H1 (cell line): ENCODE results near the gene UCHL5. TPM values are rescaled to one million over a fixed set of nuclear protein-coding genes. Genes with fewer than 3 reads are reported as not detected.

Experiments used
- CTCF ChIA-PET: fragments of 300-600 bp; sonication (Branson Sonifier 250); formaldehyde crosslinking; loops from one replicate; lab custom pipeline; 2021; ENCODE audit not compliant: partially characterized antibody; lab: Charles Lee
- POLR2A ChIA-PET: fragments of 300-600 bp; sonication (Branson Sonifier 250); formaldehyde crosslinking; loops from one replicate; lab custom pipeline; 2021; ENCODE audit warnings: inconsistent platforms; ENCODE audit not compliant: partially characterized antibody; lab: Charles Lee
- DNase-seq, 2 experiments: peaks; one replicate each; pipeline versions ENCODE4 v3.0.0 to v3.0.0-alpha.2; 2010 to 2022; ENCODE audit warnings: low spot score in 2 of 2, low read depth in 1 of 2, mixed read lengths in 1 of 2
- FAIRE-seq: peaks from 2 replicates; lab custom pipeline; 2011; peaks lifted over from hg19 to GRCh38; lab: Jason Lieb, UNC
- H2AFZ ChIP-seq: 2 replicates; pipeline ENCODE4 v1.8.1; 2012; ENCODE audit warnings: low read length, inconsistent platforms
- H2AK5ac ChIP-seq: 2 replicates; pipeline ENCODE4 v1.6.1; 2013; ENCODE audit warnings: low read depth, low read length
- H2BK120ac ChIP-seq: replicated peaks from 2 replicates; pipeline ENCODE3; 2013; ENCODE audit warnings: low read depth, low read length, inconsistent platforms
- H2BK12ac ChIP-seq: 2 replicates; pipeline ENCODE4 v1.6.1; 2013; ENCODE audit warnings: low read depth, low read length
- H2BK15ac ChIP-seq: 2 replicates; pipeline ENCODE4 v1.6.1; 2013; ENCODE audit warnings: low read length
- H2BK20ac ChIP-seq: 2 replicates; pipeline ENCODE4 v1.6.1; 2013; ENCODE audit warnings: low read length
- H2BK5ac ChIP-seq: 2 replicates; pipeline ENCODE4 v1.6.1; 2013; ENCODE audit warnings: low read depth, low read length
- H3K14ac ChIP-seq: 2 replicates; pipeline ENCODE4 v1.6.1; 2013; ENCODE audit warnings: inconsistent platforms; ENCODE audit not compliant: insufficient read length
- H3K18ac ChIP-seq: 2 replicates; pipeline ENCODE4 v1.6.1; 2013; ENCODE audit warnings: low read length; ENCODE audit errors: extremely low read depth
- H3K23ac ChIP-seq: 2 replicates; pipeline ENCODE4 v1.6.1; 2013; ENCODE audit warnings: inconsistent platforms; ENCODE audit not compliant: insufficient read length
- H3K23me2 ChIP-seq: 2 replicates; pipeline ENCODE4 v1.6.1; 2013; ENCODE audit warnings: low read depth, low read length
- H3K27ac ChIP-seq: 2 replicates; pipeline ENCODE4 v1.6.1; 2011; ENCODE audit warnings: low read depth, low read length, inconsistent platforms
- H3K27me3 ChIP-seq, 4 experiments: replicated peaks in 1 of 4; 1 replicate in 1 of 4; 2 replicates in 3 of 4; pipeline versions ENCODE4 v1.6.1 to v1.8.1; 2011 to 2013; ENCODE audit warnings: low read length in 3 of 4, mild to moderate bottlenecking in 3 of 4, inconsistent platforms in 2 of 4, mixed read lengths in 2 of 4, moderate library complexity in 1 of 4; ENCODE audit not compliant: control insufficient read depth in 3 of 4, insufficient read depth in 3 of 4; ENCODE audit errors: extremely low read depth in 1 of 4
- H3K36me3 ChIP-seq, 4 experiments: 2 replicates each; pipeline versions ENCODE4 v1.6.1 to v1.8.1; 2011 to 2013; ENCODE audit warnings: mild to moderate bottlenecking in 4 of 4, low read length in 3 of 4, moderate library complexity in 2 of 4, control low read depth in 1 of 4, inconsistent platforms in 1 of 4; ENCODE audit not compliant: insufficient read depth in 4 of 4, control insufficient read depth in 2 of 4
- H3K4ac ChIP-seq: replicated peaks from 2 replicates; pipeline ENCODE3; 2013; ENCODE audit warnings: low read length, low read depth, mixed read lengths, inconsistent platforms; ENCODE audit not compliant: insufficient read length
- H3K4me1 ChIP-seq, 4 experiments: replicated peaks in 1 of 4; 1 replicate in 1 of 4; 2 replicates in 3 of 4; pipeline versions ENCODE4 v1.6.1 to v1.8.1; 2011 to 2013; ENCODE audit warnings: low read length in 3 of 4, inconsistent platforms in 2 of 4, mixed read lengths in 1 of 4; ENCODE audit not compliant: insufficient read depth in 4 of 4, control insufficient read depth in 3 of 4
- H3K4me2 ChIP-seq, 2 experiments: 2 replicates each; pipeline versions ENCODE4 v1.6.1 to v1.8.1; 2011 to 2013; ENCODE audit warnings: low read depth in 2 of 2, low read length in 2 of 2, control low read depth in 1 of 2, inconsistent platforms in 1 of 2, mild to moderate bottlenecking in 1 of 2; ENCODE audit not compliant: insufficient read depth in 1 of 2
- H3K4me3 ChIP-seq, 4 experiments: fragments of 200-600, 300-600 bp in 1 of 4; sonication (generic), shearing (Covaris generic), sonication (Bioruptor Twin) in 1 of 4; 2 replicates each; pipeline versions ENCODE4 v1.5.1 to v1.8.1; 2011 to 2016; ENCODE audit warnings: low read length in 4 of 4, low read depth in 3 of 4, control low read depth in 2 of 4, inconsistent platforms in 2 of 4, mild to moderate bottlenecking in 2 of 4, mixed read lengths in 1 of 4, moderate library complexity in 1 of 4; ENCODE audit not compliant: insufficient read depth in 2 of 4; ENCODE audit errors: extremely low read depth in 1 of 4
- H3K56ac ChIP-seq: replicated peaks from 2 replicates; pipeline ENCODE3; 2013; ENCODE audit warnings: low read depth, mild to moderate bottlenecking, mixed read lengths, low read length, inconsistent platforms; ENCODE audit not compliant: insufficient read length
- H3K79me1 ChIP-seq: 2 replicates; pipeline ENCODE4 v1.6.1; 2013; ENCODE audit warnings: low read depth, low read length, control low read depth
- H3K79me2 ChIP-seq, 2 experiments: 2 replicates each; pipeline versions ENCODE4 v1.6.1 to v1.8.1; 2012 to 2013; ENCODE audit warnings: low read length in 2 of 2, mild to moderate bottlenecking in 2 of 2, inconsistent platforms in 1 of 2; ENCODE audit not compliant: insufficient read depth in 2 of 2, control insufficient read depth in 1 of 2
- H3K9ac ChIP-seq, 4 experiments: replicated peaks in 1 of 4; 1 replicate in 1 of 4; 2 replicates in 3 of 4; pipeline versions ENCODE4 v1.6.1 to v1.8.1; 2011 to 2013; ENCODE audit warnings: low read depth in 3 of 4, low read length in 3 of 4, control low read depth in 2 of 4, mild to moderate bottlenecking in 2 of 4, moderate library complexity in 2 of 4, inconsistent platforms in 1 of 4; ENCODE audit errors: extremely low read depth in 1 of 4
- H3K9me3 ChIP-seq, 2 experiments: 2 replicates each; pipeline versions ENCODE4 v1.6.1 to v1.8.1; 2012 to 2013; ENCODE audit warnings: mild to moderate bottlenecking in 2 of 2, moderate library complexity in 2 of 2, control low read depth in 1 of 2, inconsistent platforms in 1 of 2, low read depth in 1 of 2, low read length in 1 of 2, mixed read lengths in 1 of 2; ENCODE audit not compliant: insufficient read depth in 2 of 2
- H4K20me1 ChIP-seq, 2 experiments: replicated peaks in 1 of 2; 2 replicates each; pipeline versions ENCODE3 to v1.8.1; 2011 to 2013; ENCODE audit warnings: inconsistent platforms in 2 of 2, low read length in 2 of 2, mild to moderate bottlenecking in 1 of 2; ENCODE audit not compliant: insufficient read depth in 2 of 2, control insufficient read depth in 1 of 2
- H4K5ac ChIP-seq: 2 replicates; pipeline ENCODE4 v1.6.1; 2013; ENCODE audit warnings: low read length, low read depth, mixed read lengths, inconsistent platforms; ENCODE audit not compliant: insufficient read length
- H4K8ac ChIP-seq: 2 replicates; pipeline ENCODE4 v1.8.0; 2013; ENCODE audit warnings: mild to moderate bottlenecking, moderate library complexity, low read length, inconsistent platforms; ENCODE audit not compliant: insufficient read depth; ENCODE audit errors: extremely low read depth
- H4K91ac ChIP-seq: replicated peaks from 2 replicates; pipeline ENCODE3; 2013; ENCODE audit warnings: low read length, mixed read lengths, inconsistent platforms; ENCODE audit not compliant: insufficient read length
- CBX8 ChIP-seq: fragments of 300-800, 300-1000 bp; sonication (generic); IDR thresholded peaks from 2 replicates; pipeline ENCODE4 v1.7.1; 2016; ENCODE audit warnings: low read depth, low read length, borderline replicate concordance
- CTCF ChIP-seq, 3 experiments: IDR thresholded peaks; 1 replicate in 2 of 3; 2 replicates in 1 of 3; pipeline versions ENCODE4 v1.5.1 to v1.6.1; 2011; ENCODE audit warnings: low read length in 3 of 3, mild to moderate bottlenecking in 3 of 3, inconsistent platforms in 2 of 3, low read depth in 1 of 3, moderate library complexity in 1 of 3; ENCODE audit not compliant: insufficient read depth in 1 of 3; ENCODE audit errors: control extremely low read depth in 1 of 3
- EZH2 ChIP-seq: fragments of 200-600 bp; sonication (generic); IDR thresholded peaks from 2 replicates; pipeline ENCODE4 v1.7.1; 2012; ENCODE audit warnings: low read depth, mild to moderate bottlenecking, moderate library complexity, low read length, inconsistent platforms; ENCODE audit not compliant: severe bottlenecking
- JUND ChIP-seq: IDR thresholded peaks from 2 replicates; pipeline ENCODE4 v1.6.1; 2011; ENCODE audit warnings: mild to moderate bottlenecking, improper control_type of control experiment, low read length
- KDM4A ChIP-seq: IDR thresholded peaks from one replicate; pipeline ENCODE4 v1.7.1; 2012; ENCODE audit warnings: low read depth, mild to moderate bottlenecking, moderate library complexity, low read length, inconsistent platforms; ENCODE audit not compliant: severe bottlenecking
- KDM5A ChIP-seq: fragments of 200-600 bp; IDR thresholded peaks from 2 replicates; pipeline ENCODE4 v1.7.1; 2012; ENCODE audit warnings: mild to moderate bottlenecking, low read length, inconsistent platforms, mixed read lengths
- POLR2AphosphoS5 ChIP-seq: IDR thresholded peaks from 2 replicates; pipeline ENCODE4 v1.6.1; 2011; ENCODE audit warnings: low read depth, low read length
- RBBP5 ChIP-seq: IDR thresholded peaks from 2 replicates; pipeline ENCODE4 v1.7.1; 2012; ENCODE audit warnings: low read depth, mild to moderate bottlenecking, inconsistent platforms, low read length, moderate library complexity, borderline replicate concordance
- SAP30 ChIP-seq: fragments of 300-600 bp; sonication (generic); IDR thresholded peaks from 2 replicates; pipeline ENCODE4 v1.7.1; 2012; ENCODE audit warnings: low read length, moderate library complexity, mild to moderate bottlenecking, inconsistent platforms; ENCODE audit not compliant: insufficient read depth, insufficient replicate concordance
- USF2 ChIP-seq: IDR thresholded peaks from 2 replicates; pipeline ENCODE4 v1.6.1; 2011; ENCODE audit warnings: low read length, improper control_type of control experiment
- WGBS, 2 experiments: shearing (Covaris generic) in 1 of 2; methylation state at CpG; one replicate each; pipeline versions ENCODE4 v1.1.6 to v1.1.7; 2013 to 2015; ENCODE audit warnings: low lambda C conversion rate in 2 of 2, mixed read lengths in 2 of 2, inconsistent platforms in 1 of 2, low coverage in 1 of 2, missing lambda C conversion rate in 1 of 2; ENCODE audit not compliant: insufficient replicate concordance in 2 of 2, insufficient coverage in 1 of 2, insufficient read length in 1 of 2; ENCODE audit errors: extremely low coverage in 1 of 2, missing lambda C conversion rate in 1 of 2; 5-methylcytosine and 5-hydroxymethylcytosine counted together
- polyA plus RNA-seq, 7 experiments: library from polyadenylated mRNA; depleted of rRNA in 3 of 7; stranded (reverse) in 5 of 7; unstranded in 2 of 7; fragments of >200 nt in 5 of 7; fragments of 200-250 nt in 2 of 7; gene quantifications; 1 replicate in 5 of 7; 2 replicates in 1 of 7; 4 replicates in 1 of 7; pipeline versions ENCODE4 v1.2.1 to v1.2.3, GENCODE V29; 2011 to 2013; ENCODE audit warnings: missing spikeins in 2 of 7, mixed read lengths in 2 of 7
- total RNA-seq: library from RNA; stranded (reverse); fragmentation: NEBNext Ultra II Directional; extraction: Animal tissue kit (Norgen Biotek cat#: 25700); gene quantifications from 2 replicates; pipeline ENCODE4 v1.2.1, GENCODE V29; 2021

The UCHL5 gene
- total and polyA plus RNA-seq, 2 of the 8 experiments (the other 6 are each of a cell fraction or from before 2014, with no cell fraction given) = 12.0 to 40.0 TPM

- Histone ChIP-seq H3K23me2 (no peaks in the 10 kb centered on the region), H3K79me1 (no peaks in the 10 kb centered on the region), H3K27me3 (no peaks in the 10 kb centered on the region), H2BK15ac (no peak overlapping the region), H4K91ac (no peak overlapping the region), H3K9ac (no peak overlapping the region), H3K4me3 (no peak overlapping the region), H3K14ac (no peak overlapping the region), H3K9me3 (peaks cover 4 to 12% of the 10 kb centered on the region in 2 experiments; a peak in 2 of 4 replicates), H2BK5ac (no peak overlapping the region), H3K79me2 (no peaks in the 10 kb centered on the region), H3K18ac (no peak overlapping the region), H3K4ac (no peak overlapping the region), H2AFZ (no peak overlapping the region), H3K36me3 (no peaks in the 10 kb centered on the region; a peak in 1 of 8 replicates), H3K4me2 (no peak overlapping the region), H2BK120ac (no peak overlapping the region), H2BK12ac (no peak overlapping the region), H2BK20ac (no peak overlapping the region), H3K4me1 (peaks cover 0 to 9% (median 6%) of the 10 kb centered on the region in 4 experiments; a peak in 5 of 7 replicates), H3K56ac (no peak overlapping the region), H4K8ac (no peak overlapping the region), H3K27ac (no peak overlapping the region), H3K23ac (no peak overlapping the region), H2AK5ac (no peak overlapping the region), H4K5ac (no peak overlapping the region), H4K20me1 (no peaks in the 10 kb centered on the region)
- 64% methylated on average over 2 of the region's 2 CpGs; no CpG with 5 or more reads in 1 of the 2 experiments for WGBS, 2 experiments
- POLR2A ChIA-PET = interaction anchor here (1.3 kb wide), 1 partner anchor 33 kb away, joined by 3 read pairs; no protein-coding TSS in a partner anchor
- FAIRE-seq (no peak), DNase-seq (no peak)
- CTCF ChIA-PET = interaction anchor here (1.1 to 1.3 kb wide), 3 partner anchors 10 to 499 kb away, joined by 3 to 4 read pairs (median 4); no protein-coding TSS in a partner anchor
- TF ChIP-seq CBX8 (no peak), JUND (no peak), CTCF (IDR thresholded peaks at IDR 0.05; ENCODE audit: control extremely low read depth in 1 of 3, insufficient read depth in 1 of 3, low read depth in 1 of 3, low read length in 3 of 3) (no peak), RBBP5 (no peak), EZH2 (no peak), KDM5A (no peak), USF2 (no peak), SAP30 (no peak), KDM4A (no peak), POLR2AphosphoS5 (no peak)
Observed at GRCh38 chr1:192976576-192976975, 82.6 kb downstream of the UCHL5 start.
